Measurements from ENCODE around the gene GGT5.
"Not testable (repeated sequence)": the region's sequence is repeated elsewhere in the genome, so short reads cannot be mapped to it uniquely, and the experiment has no call there.

DNA sequence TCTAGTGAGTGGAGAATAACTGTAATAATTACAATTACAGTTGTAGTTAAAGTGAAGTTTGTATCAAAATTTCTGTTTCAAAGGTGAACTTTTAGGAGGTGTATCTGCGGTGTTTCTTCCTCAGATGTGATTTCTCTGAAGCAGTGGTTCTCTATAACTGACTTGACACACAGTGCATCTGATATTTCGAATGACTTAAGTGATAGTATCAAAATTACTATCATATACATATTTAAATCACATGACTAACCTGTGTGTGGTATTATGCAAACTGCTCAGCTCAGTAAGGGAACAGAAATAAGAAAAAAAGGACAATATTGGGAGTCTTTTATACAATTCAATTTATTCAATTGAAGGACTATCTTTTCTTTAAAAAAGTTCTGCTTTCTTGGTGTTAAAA lies 28.1 kb upstream of the GGT5 start:
- TF ChIP-seq, protein P1, sequence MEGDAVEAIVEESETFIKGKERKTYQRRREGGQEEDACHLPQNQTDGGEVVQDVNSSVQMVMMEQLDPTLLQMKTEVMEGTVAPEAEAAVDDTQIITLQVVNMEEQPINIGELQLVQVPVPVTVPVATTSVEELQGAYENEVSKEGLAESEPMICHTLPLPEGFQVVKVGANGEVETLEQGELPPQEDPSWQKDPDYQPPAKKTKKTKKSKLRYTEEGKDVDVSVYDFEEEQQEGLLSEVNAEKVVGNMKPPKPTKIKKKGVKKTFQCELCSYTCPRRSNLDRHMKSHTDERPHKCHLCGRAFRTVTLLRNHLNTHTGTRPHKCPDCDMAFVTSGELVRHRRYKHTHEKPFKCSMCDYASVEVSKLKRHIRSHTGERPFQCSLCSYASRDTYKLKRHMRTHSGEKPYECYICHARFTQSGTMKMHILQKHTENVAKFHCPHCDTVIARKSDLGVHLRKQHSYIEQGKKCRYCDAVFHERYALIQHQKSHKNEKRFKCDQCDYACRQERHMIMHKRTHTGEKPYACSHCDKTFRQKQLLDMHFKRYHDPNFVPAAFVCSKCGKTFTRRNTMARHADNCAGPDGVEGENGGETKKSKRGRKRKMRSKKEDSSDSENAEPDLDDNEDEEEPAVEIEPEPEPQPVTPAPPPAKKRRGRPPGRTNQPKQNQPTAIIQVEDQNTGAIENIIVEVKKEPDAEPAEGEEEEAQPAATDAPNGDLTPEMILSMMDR (IDR thresholded peaks at IDR 0.05; ENCODE audit: low read depth, low read length): not testable (repeated sequence)
- not testable (repeated sequence) for TF ChIP-seq EZH2phosphoT487 (IDR thresholded peaks at IDR 0.05; ENCODE audit: low read depth)

Data from OCI-LY3 (cell line).